Subcutaneous adipose tissue (tissue), 4 donors: ENCODE data around the gene HS1BP3. TPM values are rescaled to one million over a fixed set of nuclear protein-coding genes. Genes with fewer than 3 reads are reported as not detected.

Source experiments
- CTCF ChIP-seq: fragments of 450-650 bp; IDR thresholded peaks from one replicate; pipeline ENCODE4 v1.5.1; 2016; ENCODE audit warnings: low read depth, mild to moderate bottlenecking, control low read depth, antibody characterized with exemption, moderate library complexity
- total RNA-seq, 4 donors: library from RNA; depleted of rRNA; stranded (reverse); fragments of >200 nt; gene quantifications; one replicate each; pipeline ENCODE4 v1.1.0, GENCODE V29; 2016

Gene HS1BP3
- total RNA-seq, 4 donors from 2014 or later = 12.6 to 37.6 (median 34.7) TPM

- TF ChIP-seq CTCF = no peak
These were observed 79.7 kb downstream of the HS1BP3 start for GRCh38 chr2:20571231-20571630.

GRCh38 chr2:20570249-20570648, 80.6 kb downstream of the HS1BP3 start:
- no peak for TF ChIP-seq CTCF

- no peak for TF ChIP-seq CTCF
These were observed 81.3 kb downstream of the HS1BP3 start for GRCh38 chr2:20569464-20570223.

- TF ChIP-seq CTCF = no peak
These were observed 82.1 kb downstream of the HS1BP3 start for GRCh38 chr2:20568501-20569463.

- TF ChIP-seq CTCF = no peak
These were observed 83.0 kb downstream of the HS1BP3 start for GRCh38 chr2:20567926-20568179.

Other genes with a start within 250 kb of the HS1BP3 start
- gene RHOB, start 204.0 kb downstream of the HS1BP3 start, total RNA-seq = 1,000 to 10,000 TPM in 1 of 4 donors, 100 to 1,000 TPM in 3; 435 to 1,054 (median 650) TPM
- gene GDF7, start 16.0 kb upstream of the HS1BP3 start, total RNA-seq = under 1 TPM in 3 of 4 donors, not detected in 1; under 0.01 to 0.19 (median under 0.01) TPM
- gene LDAH, start 172.0 kb upstream of the HS1BP3 start, total RNA-seq = 10 to 100 TPM; 11.9 to 18.3 (median 14.0) TPM